Muscle of back (tissue), 13 donors: ENCODE measurements around the gene SLC35A5. TPM values are rescaled to one million over a fixed set of nuclear protein-coding genes. Genes with fewer than 3 reads are reported as not detected.
"Not testable (repeated sequence)": the region's sequence is repeated elsewhere in the genome, so short reads cannot be mapped to it uniquely, and the experiment has no call there.

Source experiments
- DNase-seq, 3 donors: peaks; one replicate each; pipeline versions ENCODE4 v3.0.0 to v3.0.0-alpha.2; 2013
- long read RNA-seq, 9 donors: transcript quantifications; one replicate each; lab custom pipeline, GENCODE V29; 2026
- polyA plus RNA-seq, 10 donors: library from polyadenylated mRNA; unstranded; fragments of 120-200 nt; gene quantifications; one replicate each; pipeline ENCODE4 v1.2.1, GENCODE V29; 2013; ENCODE audit not compliant: insufficient read length in 10 of 10

Gene SLC35A5, protein sequence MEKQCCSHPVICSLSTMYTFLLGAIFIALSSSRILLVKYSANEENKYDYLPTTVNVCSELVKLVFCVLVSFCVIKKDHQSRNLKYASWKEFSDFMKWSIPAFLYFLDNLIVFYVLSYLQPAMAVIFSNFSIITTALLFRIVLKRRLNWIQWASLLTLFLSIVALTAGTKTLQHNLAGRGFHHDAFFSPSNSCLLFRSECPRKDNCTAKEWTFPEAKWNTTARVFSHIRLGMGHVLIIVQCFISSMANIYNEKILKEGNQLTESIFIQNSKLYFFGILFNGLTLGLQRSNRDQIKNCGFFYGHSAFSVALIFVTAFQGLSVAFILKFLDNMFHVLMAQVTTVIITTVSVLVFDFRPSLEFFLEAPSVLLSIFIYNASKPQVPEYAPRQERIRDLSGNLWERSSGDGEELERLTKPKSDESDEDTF
- 10 to 100 TPM; 19.6 to 36.5 (median 31.6) TPM for polyA plus RNA-seq
- long read RNA-seq, donor 1, full-length matches to known transcripts, result 5 of 5 reads
- long read RNA-seq, donor 1, partial matches to known transcripts, result 0 of 5 reads
- long read RNA-seq, donor 1, other reads (novel, unspliced or antisense), result 0 of 5 reads
- long read RNA-seq, donor 2, full-length matches to known transcripts, result 6 of 6 reads
- long read RNA-seq, donor 2, partial matches to known transcripts, result 0 of 6 reads
- long read RNA-seq, donor 2, other reads (novel, unspliced or antisense), result 0 of 6 reads
- long read RNA-seq, donor 3, result 0 reads
- long read RNA-seq, donor 4, full-length matches to known transcripts, result 5 of 5 reads
- long read RNA-seq, donor 4, partial matches to known transcripts, result 0 of 5 reads
- long read RNA-seq, donor 4, other reads (novel, unspliced or antisense), result 0 of 5 reads
- long read RNA-seq, donor 5, full-length matches to known transcripts, result 12 of 26 reads
- long read RNA-seq, donor 5, partial matches to known transcripts, result 14 of 26 reads
- long read RNA-seq, donor 5, other reads (novel, unspliced or antisense), result 0 of 26 reads
- long read RNA-seq, donor 6, full-length matches to known transcripts, result 3 of 66 reads
- long read RNA-seq, donor 6, partial matches to known transcripts, result 35 of 66 reads
- long read RNA-seq, donor 6, other reads (novel, unspliced or antisense), result 28 of 66 reads
- long read RNA-seq, donor 7, full-length matches to known transcripts, result 3 of 3 reads
- long read RNA-seq, donor 7, partial matches to known transcripts, result 0 of 3 reads
- long read RNA-seq, donor 7, other reads (novel, unspliced or antisense), result 0 of 3 reads
- long read RNA-seq, donor 8, full-length matches to known transcripts, result 5 of 5 reads
- long read RNA-seq, donor 8, partial matches to known transcripts, result 0 of 5 reads
- long read RNA-seq, donor 8, other reads (novel, unspliced or antisense), result 0 of 5 reads
- long read RNA-seq, donor 9, result 0 reads

DNA sequence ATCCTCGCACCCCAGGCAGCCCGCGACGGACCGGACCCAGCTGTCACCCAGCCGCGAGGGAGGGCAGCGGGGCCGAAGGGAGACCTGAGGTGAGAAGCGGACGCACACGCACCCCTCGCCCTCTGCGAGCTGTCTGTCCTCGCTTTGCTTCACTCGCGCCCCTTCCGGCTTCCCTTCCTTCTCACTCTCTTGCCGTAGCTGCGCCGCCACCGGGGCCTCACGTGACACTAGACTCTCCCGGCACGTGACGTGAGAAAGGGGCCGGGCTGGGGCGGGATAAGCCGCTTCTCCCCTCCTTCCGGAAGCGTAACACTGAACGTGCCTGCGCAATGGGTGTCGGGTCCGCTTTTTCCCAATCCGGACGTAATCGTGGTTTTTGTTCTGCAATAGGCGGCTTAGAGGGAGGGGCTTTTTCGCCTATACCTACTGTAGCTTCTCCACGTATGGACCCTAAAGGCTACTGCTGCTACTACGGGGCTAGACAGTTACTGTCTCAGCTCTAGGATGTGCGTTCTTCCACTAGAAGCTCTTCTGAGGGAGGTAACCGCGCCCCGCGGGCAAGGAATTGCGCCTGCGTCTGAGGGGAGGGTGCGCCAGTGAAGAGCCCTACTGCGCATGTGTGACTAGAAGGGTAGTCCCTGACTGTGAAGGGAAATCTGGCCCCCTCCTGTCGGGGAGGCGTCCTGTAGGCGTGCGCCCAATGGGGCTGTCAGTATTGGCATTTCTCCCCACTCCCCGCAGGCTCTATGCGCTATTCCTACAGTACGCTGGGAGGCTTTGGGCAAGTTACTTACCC lies at the start of gene SLC35A5, which contains the start of gene ATG3:
Gene SLC35A5, plus strand, starts transcription at position 312 of the 796 bp plus-strand sequence. CDS start 1,359 bp downstream, outside the sequence.
Gene ATG3, minus strand, starts transcription at position 229 of the 796 bp plus-strand sequence. CDS start 434 bp downstream, outside the sequence.
- peak; percentile 99 to 100 (median 99) for DNase-seq

DNA sequence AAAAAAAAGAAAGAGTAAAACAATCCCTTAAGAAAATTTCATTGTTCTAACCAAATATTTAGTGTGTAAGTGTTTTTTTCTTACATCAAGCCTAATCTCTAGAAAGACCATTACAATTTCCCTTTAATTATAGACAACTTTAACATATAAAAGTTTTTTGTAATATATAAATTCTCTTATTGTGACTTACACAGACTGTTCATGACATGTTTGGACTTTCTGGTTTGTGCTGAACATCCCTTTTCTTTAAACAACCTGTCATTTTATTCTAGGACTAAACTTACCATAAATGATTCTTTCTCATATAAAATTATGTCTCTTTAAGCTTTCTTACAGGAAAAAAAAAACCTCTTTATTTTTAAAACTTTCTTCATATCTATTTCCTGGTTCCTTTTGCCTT lies 49.5 kb upstream of the SLC35A5 start:
- DNase-seq, result no peak

DNA sequence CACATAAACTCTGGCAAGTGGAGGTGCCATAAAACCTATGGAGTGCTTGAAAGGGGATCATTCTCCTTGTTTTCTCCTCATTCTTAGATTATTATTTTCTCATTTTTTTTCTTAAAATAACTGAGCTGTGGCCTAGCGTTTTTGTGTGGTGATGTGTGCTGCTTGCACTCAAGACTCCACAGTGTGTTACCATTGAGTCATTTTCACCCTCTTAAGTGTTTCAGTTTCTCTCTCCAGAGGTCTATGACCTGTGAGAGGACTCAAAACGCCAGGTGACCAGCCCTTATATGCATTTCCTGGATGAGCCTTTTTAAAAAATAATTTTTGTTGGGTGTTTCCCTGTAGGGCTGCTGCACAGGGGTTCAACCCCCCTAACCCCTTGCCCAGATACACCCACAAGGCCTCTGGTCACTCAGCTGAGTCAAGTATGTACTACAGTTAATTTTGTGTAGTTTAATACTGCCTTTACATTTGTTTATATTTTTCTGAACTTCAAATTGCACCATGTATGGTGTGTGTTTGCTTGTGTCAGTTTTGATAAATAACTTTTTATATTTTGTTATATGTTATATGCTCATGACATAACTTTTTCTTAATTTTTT lies 47.2 kb upstream of the SLC35A5 start:
- DNase-seq, result no peak

DNA sequence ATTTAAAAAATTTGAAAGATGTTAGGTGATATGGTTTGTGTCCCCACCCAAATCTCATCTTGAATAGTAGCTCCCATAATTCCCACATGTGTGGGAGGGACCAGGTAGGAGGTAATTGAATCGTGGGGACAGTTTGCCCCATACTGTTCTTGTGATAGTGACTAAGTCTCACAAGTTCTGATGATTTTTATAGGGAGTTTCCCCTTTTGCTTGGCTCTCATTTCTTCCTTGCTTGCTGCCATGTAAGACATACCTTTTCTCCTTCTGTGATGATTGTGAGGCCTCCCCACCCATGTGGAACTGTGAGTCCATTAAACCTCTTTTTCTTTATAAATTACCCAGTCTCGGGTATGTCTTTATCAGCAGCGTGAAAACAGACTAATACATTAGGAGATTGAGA lies 42.9 kb upstream of the SLC35A5 start:
- DNase-seq, result not testable (repeated sequence)

DNA sequence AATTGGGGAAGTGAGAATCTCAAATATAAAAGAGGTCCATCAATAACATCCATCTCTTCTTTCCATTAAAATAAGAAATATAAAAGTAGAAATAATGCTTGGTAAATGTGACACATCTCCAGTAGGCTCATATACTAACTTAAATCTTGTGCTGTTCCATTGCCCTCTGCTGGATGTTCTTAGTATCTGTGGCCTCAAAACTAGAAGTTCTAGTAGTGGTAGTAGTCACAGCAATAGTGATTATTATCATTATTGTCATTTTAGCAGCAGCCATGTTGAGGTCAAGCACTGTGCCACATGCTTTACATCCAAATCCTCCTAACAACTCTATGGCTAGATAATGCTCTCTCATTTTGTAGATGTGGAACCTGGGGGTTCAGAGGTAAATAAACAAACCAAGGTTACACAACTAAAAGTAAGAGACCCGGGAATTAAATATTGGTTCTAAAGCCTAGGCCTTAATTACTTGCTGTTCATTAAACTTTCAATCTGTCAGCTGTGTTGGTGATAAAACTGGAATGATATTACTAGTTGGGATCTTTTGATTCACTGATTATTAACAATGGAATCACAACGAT lies 42.3 kb upstream of the SLC35A5 start:
- DNase-seq, result peak; percentile 42 to 70 (median 54)

DNA sequence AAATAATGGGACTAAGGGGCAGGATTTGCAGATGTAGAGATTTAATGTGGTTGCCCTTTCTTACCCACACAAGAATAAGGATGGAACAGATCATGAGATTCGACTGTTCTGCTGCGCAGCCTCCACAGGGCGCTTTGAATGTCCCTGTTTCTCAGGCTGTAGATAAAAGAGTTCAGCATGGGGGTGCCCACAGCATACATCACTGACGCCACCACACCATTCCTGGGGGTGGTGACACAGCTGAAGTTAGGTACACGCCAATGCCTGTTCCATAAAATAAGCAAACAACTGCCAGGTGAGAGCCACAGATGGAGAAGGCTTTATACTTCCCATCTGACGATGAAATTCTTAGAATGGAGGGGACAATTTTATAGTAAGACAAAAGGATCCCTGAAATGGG lies 37.7 kb upstream of the SLC35A5 start:
- not testable (repeated sequence) for DNase-seq

DNA sequence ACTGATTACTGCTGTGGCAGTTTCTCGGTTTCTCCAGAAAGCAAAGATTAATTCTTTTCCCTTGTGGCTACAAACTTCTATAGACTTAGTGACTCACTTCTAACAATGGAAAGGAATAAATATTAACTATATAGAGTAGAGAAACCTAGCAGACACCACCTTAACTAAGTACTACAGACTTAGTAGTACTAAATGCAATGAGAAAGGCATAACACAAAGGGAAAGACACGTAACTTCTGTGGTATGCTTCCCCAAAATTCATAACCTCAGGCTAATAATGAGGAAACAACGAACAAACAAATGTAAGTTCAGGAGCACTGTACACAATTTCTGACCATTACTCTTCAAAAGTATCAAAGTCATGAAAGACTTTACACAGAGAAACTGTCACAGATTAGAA lies 31.3 kb upstream of the SLC35A5 start:
- DNase-seq, result no peak

DNA sequence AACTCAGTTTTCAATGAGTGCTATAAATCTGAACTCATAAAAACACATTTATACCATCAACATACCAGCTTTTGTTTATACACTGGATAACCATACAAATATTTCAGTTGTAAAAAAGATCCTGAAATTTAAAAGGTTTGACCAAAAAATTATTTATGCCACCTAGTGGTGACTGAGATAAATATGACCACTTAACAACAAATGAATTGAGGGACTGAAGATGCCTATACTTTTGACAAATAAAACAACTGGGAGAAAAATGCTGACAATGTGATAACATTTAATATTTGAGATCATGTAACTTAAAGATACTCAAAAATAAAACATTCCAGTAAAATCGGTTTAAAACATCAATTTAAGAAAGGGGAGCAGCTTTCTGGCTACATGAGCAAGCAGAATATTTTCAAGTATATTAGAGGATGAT lies 30.5 kb upstream of the SLC35A5 start:
- peak; percentile 8 to 42 (median 27) for DNase-seq

DNA sequence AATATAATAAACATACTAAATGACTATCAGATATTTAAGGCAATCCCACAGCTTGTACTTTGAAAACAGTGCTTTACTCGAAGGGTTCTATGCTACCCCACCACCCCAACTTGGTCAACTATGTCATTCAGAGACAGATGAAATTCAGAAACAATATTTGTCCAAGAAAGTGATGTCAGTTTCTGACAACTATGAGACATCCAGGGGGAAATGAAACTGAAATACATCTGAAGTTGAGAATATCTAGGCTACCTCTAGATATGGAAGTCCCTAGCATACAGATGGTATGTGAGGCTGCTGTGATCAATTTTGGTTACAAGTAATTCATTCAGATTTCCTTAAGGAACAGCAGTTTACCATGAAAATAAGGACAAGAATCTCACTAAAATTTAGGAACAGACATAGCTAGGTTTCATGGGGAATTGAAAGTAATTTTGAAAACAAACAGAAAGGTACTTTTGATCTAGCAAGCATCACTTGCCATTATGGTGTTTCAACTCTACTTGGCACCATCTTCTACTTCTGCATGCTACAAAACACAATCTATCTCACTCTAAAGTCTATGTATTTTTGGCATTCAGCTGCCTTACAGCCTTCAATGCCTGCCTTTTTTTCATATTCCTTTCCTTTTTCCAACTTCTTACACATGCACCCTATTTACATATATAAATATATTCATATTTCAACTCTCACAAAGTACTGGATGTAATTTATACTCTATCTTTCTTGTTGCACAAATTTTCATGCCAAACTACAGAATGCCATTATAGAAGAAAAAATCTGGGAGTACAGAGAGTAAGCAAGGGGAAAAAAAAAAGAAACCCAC lies 21.8 kb upstream of the SLC35A5 start:
- DNase-seq, result no peak

DNA sequence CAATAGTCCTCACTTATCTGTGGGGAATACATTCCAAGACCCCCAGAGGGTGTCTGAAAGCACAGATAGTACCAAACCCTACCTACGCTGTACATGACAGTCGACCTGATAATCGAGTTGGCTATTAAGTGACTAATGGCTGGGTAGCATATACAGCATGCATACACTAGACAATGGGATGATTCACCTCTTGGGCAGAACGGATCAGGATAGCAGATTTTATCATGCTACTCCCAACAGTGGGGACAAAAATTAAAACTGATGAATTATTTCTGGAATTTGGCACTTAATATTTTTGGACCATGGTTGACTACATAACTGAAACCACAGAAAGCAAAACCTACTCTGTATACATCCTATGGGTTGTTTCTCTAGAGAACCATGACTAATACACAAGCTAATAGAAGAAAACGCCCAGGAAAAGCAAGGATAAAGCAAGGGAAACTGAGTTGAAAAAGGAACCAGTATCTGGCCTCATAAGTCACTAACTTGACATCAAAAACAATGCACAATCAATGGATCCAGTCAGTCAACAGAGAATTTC lies 15.6 kb upstream of the SLC35A5 start:
- no peak for DNase-seq

DNA sequence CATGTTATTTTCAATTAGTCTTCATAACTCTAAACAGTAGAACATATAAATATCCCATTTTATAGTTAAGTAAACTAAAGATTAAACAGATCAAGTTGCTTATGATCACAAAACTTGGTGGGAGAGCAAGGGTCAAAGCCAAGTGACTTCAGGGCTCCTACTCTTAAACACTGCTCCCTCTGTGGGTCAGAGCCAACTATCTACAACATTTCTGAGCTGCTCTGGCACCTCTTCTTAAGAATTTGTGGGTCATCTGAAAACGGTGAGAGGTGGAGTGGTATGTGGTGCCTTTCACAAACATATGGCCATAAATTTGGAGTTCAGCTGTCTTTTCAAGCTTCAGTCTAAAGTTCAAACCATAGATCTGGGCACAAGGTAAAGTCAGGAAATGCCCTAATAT lies 11.0 kb upstream of the SLC35A5 start:
- no peak for DNase-seq

DNA sequence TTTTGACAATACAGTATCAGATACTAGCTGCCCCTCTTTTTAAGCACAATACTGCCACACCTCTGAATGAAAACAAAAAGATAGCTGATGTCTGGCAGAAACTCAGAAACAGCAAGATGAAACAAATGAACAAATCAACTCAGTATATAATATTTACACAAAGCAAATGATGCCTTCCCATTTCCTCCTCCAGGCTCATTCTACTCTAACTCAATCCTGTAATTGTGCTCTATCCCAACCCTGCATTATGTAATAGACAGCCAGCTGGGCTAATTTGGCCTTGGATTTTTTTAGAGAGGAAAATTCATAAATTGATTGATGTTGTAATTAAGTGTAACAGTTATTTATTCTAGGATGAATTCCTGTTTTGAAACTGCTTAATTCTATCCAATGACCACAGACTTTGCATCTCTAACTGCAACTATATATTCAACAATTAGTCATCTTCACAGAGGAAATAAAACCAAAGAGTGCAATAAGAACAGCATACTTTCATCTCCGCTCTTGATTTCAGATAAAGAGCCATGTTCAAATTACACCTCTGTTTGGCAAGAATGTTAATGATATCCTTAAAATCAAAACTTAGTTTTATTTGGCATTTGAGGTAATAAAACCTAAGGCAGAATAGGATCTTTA lies 6.2 kb upstream of the SLC35A5 start:
- no peak for DNase-seq

DNA sequence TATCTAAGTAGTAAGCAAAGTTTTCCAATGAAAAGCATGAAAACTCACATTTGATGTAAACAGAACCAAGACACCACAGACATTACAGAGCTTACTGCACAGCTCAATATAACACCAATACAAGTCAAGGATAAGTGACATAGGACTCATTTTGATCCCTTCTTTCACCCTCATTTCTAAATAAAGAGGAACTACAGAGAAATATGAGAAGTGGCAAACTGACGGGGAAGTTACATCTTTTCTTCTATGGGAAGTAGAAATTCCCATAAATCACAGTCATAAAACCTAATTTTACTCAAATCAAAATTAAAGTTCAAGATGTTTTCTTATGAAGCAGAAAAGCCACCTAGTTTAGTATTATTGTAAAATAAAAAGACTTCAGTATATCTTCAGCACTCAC lies 3.9 kb upstream of the SLC35A5 start:
- no peak for DNase-seq

DNA sequence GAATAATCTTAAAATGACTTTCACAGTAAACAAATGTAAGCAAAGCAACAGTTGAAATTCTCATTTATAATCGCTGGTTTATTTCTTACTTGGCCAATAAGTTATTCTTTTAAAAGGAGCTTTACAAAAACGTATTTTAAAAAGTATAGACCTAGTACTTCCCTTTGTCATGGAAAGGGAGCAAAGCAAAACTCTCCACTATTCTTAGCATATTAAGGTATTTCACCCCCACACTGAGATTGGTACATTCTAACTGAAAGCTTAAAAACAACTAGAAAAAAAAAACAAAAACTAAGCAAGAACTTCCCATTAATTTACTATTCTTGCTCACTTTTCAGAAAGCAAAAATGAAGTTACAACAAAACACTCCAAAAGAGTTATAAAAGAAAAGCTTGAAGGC lies 1.5 kb upstream of the SLC35A5 start:
- DNase-seq, result no peak

DNA sequence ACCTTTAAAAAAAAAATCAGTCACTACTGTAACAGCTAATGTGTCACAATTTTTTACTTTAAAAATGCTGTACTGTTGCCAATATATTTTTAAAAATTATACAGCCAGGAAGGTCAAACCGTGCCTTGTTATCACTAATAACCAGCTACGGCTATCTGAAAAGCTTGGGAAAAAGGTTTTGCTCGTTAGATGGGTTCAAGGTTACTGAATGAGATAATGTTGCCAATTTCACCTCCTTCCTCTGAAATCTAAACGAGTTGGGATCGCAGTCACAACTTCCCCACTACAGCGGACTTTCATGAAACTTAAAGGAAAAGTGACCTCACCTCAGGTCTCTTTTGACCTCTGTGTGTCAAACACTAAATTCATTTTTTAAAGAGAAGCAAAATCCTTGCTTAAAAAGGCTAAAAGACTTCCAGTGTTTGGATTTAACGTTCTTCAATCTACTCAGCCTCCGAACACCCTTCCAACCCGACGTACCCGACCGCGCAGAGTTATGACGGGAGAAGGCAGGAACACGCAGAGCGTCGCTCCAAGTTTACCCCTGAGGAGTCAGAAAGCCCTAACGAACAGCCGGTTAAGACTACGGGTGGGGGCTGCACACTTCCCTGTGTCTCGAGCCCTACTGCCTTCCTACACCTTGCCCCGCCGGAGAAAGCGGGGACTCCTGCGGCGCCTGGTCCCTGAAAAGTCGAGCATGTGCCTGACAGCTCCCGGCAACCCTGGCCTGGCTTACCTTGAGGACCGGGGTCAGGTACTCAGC lies 943 bp upstream of the SLC35A5 start:
- peak; percentile 80 to 91 (median 81) for DNase-seq

DNA sequence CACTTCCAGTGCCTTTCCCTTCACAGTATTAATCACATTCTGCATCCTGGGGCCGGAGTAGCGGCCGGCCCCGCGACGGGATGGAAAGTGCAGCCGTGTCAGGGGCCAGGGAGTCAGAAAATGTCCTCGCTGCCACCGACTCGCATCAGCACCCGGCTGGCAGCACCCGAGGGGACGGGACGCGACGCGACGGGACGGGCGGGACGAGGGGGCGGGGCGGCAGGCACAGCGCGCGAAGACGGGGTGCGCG lies 436 bp upstream of the SLC35A5 start:
- no peak for DNase-seq

DNA sequence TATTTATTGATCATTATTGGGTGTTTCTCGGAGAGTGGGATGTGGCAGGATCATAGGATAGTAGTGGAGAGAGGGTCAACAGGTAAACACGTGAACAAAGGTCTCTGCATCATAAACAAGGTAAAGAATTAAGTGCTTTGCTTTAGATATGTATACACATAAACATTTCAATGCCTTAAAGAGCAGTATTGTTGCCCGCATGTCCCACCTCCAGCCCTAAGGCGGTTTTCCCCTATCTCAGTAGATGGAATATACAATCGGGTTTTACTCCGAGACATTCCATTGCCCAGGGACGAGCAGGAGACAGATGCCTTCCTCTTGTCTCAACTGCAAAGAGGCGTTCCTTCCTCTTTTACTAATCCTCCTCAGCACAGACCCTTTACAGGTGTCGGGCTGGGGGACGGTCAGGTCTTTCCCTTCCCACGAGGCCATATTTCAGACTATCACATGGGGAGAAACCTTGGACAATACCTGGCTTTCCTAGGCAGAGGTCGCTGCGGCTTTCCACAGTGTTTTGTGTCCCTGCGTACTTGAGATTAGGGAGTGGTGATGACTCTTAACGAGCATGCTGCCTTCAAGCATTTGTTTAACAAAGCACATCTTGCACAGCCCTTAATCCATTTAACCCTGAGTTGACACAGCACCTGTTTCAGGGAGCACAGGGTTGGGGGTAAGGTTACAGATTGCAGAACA lies 2.5 kb downstream of the SLC35A5 start:
- DNase-seq, result not testable (repeated sequence)
